GM12878 (cell line): ENCODE data around the gene MBOAT1. TPM values are rescaled to one million over a fixed set of nuclear protein-coding genes. Genes with fewer than 3 reads are reported as not detected.

Source experiments
- ATAC-seq: fragments of 200-7000 bp; cut with Tn5 transposase; 3 replicates; pipeline ENCODE4 v1.9.1; 2020; ENCODE audit warnings: mild to moderate bottlenecking, moderate library complexity
- BruUV-seq: library from RNA; stranded (reverse); fragments of 400-500 nt; replicated peaks from 2 replicates; lab custom pipeline; 2021; lab: Mats Ljungman, UMichigan
- CTCF ChIA-PET: fragments of 300-600 bp; sonication (Branson Sonifier 250); formaldehyde crosslinking; extraction: SDS; loops from one replicate; lab custom pipeline; 2021; ENCODE audit warnings: inconsistent platforms; lab: Yijun Ruan, JAX
- POLR2A ChIA-PET: fragments of 350-600 bp; formaldehyde crosslinking; extraction: SDS; loops from one replicate; lab custom pipeline; 2021; ENCODE audit warnings: inconsistent platforms; lab: Charles Lee
- RAD21 ChIA-PET: fragments of 300-600 bp; sonication (Branson Sonifier 250); formaldehyde crosslinking; loops from one replicate; lab custom pipeline; 2023; ENCODE audit warnings: antibody characterized with exemption; ENCODE audit not compliant: unreplicated experiment; lab: Charles Lee
- SMC1A ChIA-PET: fragments of 300-600 bp; sonication (Branson Sonifier 250); formaldehyde crosslinking; loops from one replicate; lab custom pipeline; 2023; ENCODE audit not compliant: unreplicated experiment, uncharacterized antibody; lab: Charles Lee
- DNase-seq: peaks from one replicate; pipeline ENCODE4 v3.0.0-alpha.2; 2011; ENCODE audit warnings: low read depth, low spot score
- FAIRE-seq: peaks from 3 replicates; lab custom pipeline; 2011; peaks lifted over from hg19 to GRCh38; lab: Jason Lieb, UNC
- H2AFZ ChIP-seq: 2 replicates; pipeline ENCODE4 v1.6.0; 2011; ENCODE audit warnings: low read depth, low read length, control low read depth; ENCODE audit not compliant: control insufficient read depth
- H3K27ac ChIP-seq: 2 replicates; pipeline ENCODE4 v1.5.1; 2011; ENCODE audit warnings: control low read depth; ENCODE audit not compliant: control insufficient read depth, insufficient read depth
- H3K27me3 ChIP-seq, 2 experiments: replicated peaks in 1 of 2; 2 replicates each; pipeline versions ENCODE4 v1.6.0 to v1.6.1; 2011; ENCODE audit warnings: low read length in 1 of 2; ENCODE audit not compliant: control insufficient read depth in 2 of 2, insufficient read depth in 2 of 2
- H3K36me3 ChIP-seq, 2 experiments: 2 replicates each; pipeline ENCODE4 v1.5.1; 2011; ENCODE audit warnings: low read length in 1 of 2; ENCODE audit not compliant: control insufficient read depth in 2 of 2, insufficient read depth in 2 of 2
- H3K4me1 ChIP-seq: 2 replicates; pipeline ENCODE4 v1.6.1; 2011; ENCODE audit warnings: mild to moderate bottlenecking, low read length, moderate library complexity, mixed read lengths; ENCODE audit not compliant: control insufficient read depth, insufficient read depth
- H3K4me2 ChIP-seq: 2 replicates; pipeline ENCODE4 v1.6.0; 2011; ENCODE audit warnings: control low read depth; ENCODE audit not compliant: control insufficient read depth, insufficient read depth
- H3K4me3 ChIP-seq: fragments of 200-600 bp; sonication (generic); 2 replicates; pipeline ENCODE4 v1.5.1; 2016
- H3K79me2 ChIP-seq: 2 replicates; pipeline ENCODE4 v1.6.0; 2011; ENCODE audit warnings: low read length; ENCODE audit not compliant: control insufficient read depth, insufficient read depth
- H3K9ac ChIP-seq: 2 replicates; pipeline ENCODE4 v1.8.0; 2011; ENCODE audit warnings: low read length, control low read depth, mixed read lengths; ENCODE audit not compliant: control insufficient read depth, insufficient read depth
- H3K9me3 ChIP-seq: replicated peaks from 3 replicates; pipeline ENCODE4 v1.5.1; 2011; ENCODE audit warnings: mild to moderate bottlenecking, low read length; ENCODE audit not compliant: control insufficient read depth, insufficient read depth
- H4K20me1 ChIP-seq: 2 replicates; pipeline ENCODE4 v1.6.0; 2011; ENCODE audit not compliant: control insufficient read depth, insufficient read depth
- CBX5 ChIP-seq: sonication (generic); IDR thresholded peaks from 2 replicates; pipeline ENCODE4 v1.6.1; 2016; ENCODE audit warnings: low read depth, moderate library complexity, mild to moderate bottlenecking, inconsistent platforms
- ESRRA ChIP-seq: IDR thresholded peaks from 2 replicates; pipeline ENCODE4 v1.6.1; 2012; ENCODE audit warnings: mild to moderate bottlenecking, low read length, improper control_type of control experiment
- HDGF ChIP-seq: fragments of 450-650 bp; IDR thresholded peaks from 2 replicates; pipeline ENCODE4 v1.6.1; 2016; ENCODE audit warnings: antibody characterized with exemption
- NFXL1 ChIP-seq: fragments of 450-650 bp; IDR thresholded peaks from 2 replicates; pipeline ENCODE4 v1.6.1; 2017; ENCODE audit warnings: antibody characterized with exemption, mild to moderate bottlenecking, borderline replicate concordance
- RAD21 ChIP-seq: IDR thresholded peaks from 2 replicates; pipeline ENCODE4 v1.6.1; 2011; ENCODE audit warnings: mild to moderate bottlenecking, low read depth, low read length, moderate library complexity; ENCODE audit not compliant: insufficient read depth
- SIN3A ChIP-seq: IDR thresholded peaks from 2 replicates; pipeline ENCODE4 v1.6.1; 2012; ENCODE audit warnings: low read depth, low read length, improper control_type of control experiment
- YBX1 ChIP-seq: fragments of 450-650 bp; IDR thresholded peaks from 2 replicates; pipeline ENCODE4 v1.6.1; 2016; ENCODE audit warnings: antibody characterized with exemption
- ZNF274 ChIP-seq: IDR thresholded peaks from one replicate; pipeline ENCODE4 v1.8.0; 2011; ENCODE audit not compliant: insufficient read length, insufficient read depth
- ZNF384 ChIP-seq: IDR thresholded peaks from 2 replicates; pipeline ENCODE4 v1.6.1; 2012; ENCODE audit warnings: low read depth, mild to moderate bottlenecking, low read length, improper control_type of control experiment, borderline replicate concordance
- ZZZ3 ChIP-seq: IDR thresholded peaks from 2 replicates; pipeline ENCODE4 v1.6.1; 2011; ENCODE audit warnings: low read depth; ENCODE audit not compliant: control insufficient read depth, insufficient read length
- WGBS: methylation state at CpG from one replicate; pipeline ENCODE4 v1.1.6; 2016; ENCODE audit warnings: low lambda C conversion rate; ENCODE audit not compliant: insufficient replicate concordance, insufficient coverage; ENCODE audit errors: missing lambda C conversion rate; 5-methylcytosine and 5-hydroxymethylcytosine counted together
- in situ Hi-C: fragments of 300-500 bp; cut with MboI; formaldehyde crosslinking; loops from 9 replicates; pipeline ENCODE4 v1.14.3; 2018; ENCODE audit warnings: mixed read lengths
- intact Hi-C: fragments of 100-400 bp; cut with micrococcal nuclease; formaldehyde crosslinking; loops from one replicate; pipeline ENCODE4 v1.14.2; 2022; ENCODE audit not compliant: unreplicated experiment
- polyA plus RNA-seq, 11 experiments: library from polyadenylated mRNA; depleted of rRNA in 4 of 11; unstranded in 6 of 11; stranded (reverse) in 5 of 11; fragments of >200 nt; fragmentation: Nextera tagmentation in 4 of 11; fragmentation: Illumina TruSeq in 1 of 11; extraction: Ambion mirVana in 4 of 11; extraction: Trizol in 1 of 11; gene quantifications; 1 replicate in 1 of 11; 2 replicates in 10 of 11; pipeline versions ENCODE4 v1.2.1 to v1.2.3, GENCODE V29; 2011 to 2016; ENCODE audit warnings: inconsistent platforms in 2 of 11, missing spikeins in 2 of 11, low read depth in 1 of 11
- total RNA-seq, 4 experiments: library from RNA; depleted of rRNA in 3 of 4; stranded (reverse); fragments of >200 nt in 3 of 4; fragmentation: Illumina TruSeq in 1 of 4; extraction: Trizol in 1 of 4; gene quantifications; 2 replicates each; pipeline versions ENCODE4 v1.2.1 to v1.2.3, GENCODE V29; 2013 to 2021
- TF ChIP-seq, protein P1 (sequence below): IDR thresholded peaks from 2 replicates; pipeline ENCODE4 v1.6.1; 2012; ENCODE audit warnings: low read depth, low read length, improper control_type of control experiment
- TF ChIP-seq, protein P2 (sequence below): fragments of 450-650 bp; IDR thresholded peaks from 2 replicates; pipeline ENCODE4 v1.6.1; 2017; ENCODE audit warnings: antibody characterized with exemption, mild to moderate bottlenecking, moderate library complexity
- TF ChIP-seq, protein P3 (sequence below): fragments of 450-650 bp; IDR thresholded peaks from 2 replicates; pipeline ENCODE4 v1.6.1; 2018; ENCODE audit warnings: mild to moderate bottlenecking, low read depth, moderate library complexity; ENCODE audit not compliant: partially characterized antibody

Gene MBOAT1
- total and polyA plus RNA-seq, 10 of the 15 experiments (the other 5 are each of a cell fraction or from before 2014, with no cell fraction given), result 0.39 to 21.0 (median 11.6) TPM

DNA sequence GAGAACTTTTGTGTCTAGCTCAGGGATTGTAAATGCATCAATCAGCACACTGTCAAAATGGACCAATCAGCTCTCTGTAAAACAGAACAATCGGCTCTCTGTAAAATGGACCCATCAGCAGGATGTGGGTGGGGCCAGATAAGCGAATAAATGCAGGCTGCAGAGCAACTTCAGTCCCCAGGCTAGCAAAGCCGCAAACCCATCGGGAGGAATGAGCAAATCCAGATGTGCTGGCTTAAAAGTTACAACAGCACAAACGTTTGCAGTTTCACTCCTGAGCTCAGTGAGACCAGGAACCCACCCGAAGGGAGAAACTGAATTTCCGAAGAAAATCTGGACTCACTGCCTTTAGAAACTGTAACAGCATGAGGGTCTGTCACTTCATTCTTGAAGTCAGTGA is 21.9 kb upstream of the MBOAT1 start (continued):
- TF ChIP-seq YBX1 (no peak), ZNF384 (no peak)
- TF ChIP-seq, protein P1, sequence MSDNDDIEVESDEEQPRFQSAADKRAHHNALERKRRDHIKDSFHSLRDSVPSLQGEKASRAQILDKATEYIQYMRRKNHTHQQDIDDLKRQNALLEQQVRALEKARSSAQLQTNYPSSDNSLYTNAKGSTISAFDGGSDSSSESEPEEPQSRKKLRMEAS, result no peak
- TF ChIP-seq, protein P2, sequence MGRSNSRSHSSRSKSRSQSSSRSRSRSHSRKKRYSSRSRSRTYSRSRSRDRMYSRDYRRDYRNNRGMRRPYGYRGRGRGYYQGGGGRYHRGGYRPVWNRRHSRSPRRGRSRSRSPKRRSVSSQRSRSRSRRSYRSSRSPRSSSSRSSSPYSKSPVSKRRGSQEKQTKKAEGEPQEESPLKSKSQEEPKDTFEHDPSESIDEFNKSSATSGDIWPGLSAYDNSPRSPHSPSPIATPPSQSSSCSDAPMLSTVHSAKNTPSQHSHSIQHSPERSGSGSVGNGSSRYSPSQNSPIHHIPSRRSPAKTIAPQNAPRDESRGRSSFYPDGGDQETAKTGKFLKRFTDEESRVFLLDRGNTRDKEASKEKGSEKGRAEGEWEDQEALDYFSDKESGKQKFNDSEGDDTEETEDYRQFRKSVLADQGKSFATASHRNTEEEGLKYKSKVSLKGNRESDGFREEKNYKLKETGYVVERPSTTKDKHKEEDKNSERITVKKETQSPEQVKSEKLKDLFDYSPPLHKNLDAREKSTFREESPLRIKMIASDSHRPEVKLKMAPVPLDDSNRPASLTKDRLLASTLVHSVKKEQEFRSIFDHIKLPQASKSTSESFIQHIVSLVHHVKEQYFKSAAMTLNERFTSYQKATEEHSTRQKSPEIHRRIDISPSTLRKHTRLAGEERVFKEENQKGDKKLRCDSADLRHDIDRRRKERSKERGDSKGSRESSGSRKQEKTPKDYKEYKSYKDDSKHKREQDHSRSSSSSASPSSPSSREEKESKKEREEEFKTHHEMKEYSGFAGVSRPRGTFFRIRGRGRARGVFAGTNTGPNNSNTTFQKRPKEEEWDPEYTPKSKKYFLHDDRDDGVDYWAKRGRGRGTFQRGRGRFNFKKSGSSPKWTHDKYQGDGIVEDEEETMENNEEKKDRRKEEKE, result no peak

DNA sequence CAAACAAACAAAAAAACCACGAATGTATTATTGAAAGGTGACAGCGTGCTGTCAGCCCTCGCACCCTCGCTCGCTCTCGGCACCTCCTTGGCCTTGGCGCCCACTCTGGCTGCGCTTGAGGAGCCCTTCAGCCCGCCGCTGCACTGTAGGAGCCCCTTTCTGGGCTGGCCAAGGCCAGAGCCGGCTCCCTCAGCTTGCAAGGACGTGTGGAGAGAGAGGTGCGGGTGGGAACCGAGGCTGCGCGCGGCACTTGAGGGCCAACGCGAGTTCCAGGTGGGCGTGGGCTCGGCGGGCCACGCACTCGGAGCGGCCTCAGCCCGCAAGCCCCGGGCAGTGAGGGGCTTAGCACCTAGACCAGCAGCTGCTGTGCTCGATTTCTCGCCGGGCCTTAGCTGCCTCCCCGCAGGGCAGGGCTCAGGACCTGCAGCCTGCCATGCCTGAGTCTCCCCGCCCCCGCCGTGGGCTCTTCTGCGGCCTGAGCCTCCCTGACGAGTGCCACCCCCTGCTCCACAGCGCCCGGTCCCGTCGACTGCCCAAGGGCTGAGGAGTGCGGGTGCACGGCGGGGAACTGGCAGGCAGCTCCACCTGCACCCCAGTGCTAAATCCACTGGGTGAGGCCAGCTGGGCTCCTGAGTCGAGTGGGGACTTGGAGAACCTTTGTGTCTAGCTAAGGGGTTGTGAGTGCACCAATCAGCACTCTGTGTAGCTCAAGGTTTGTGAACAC is 20.9 kb upstream of the MBOAT1 start:
- ChIA-PET SMC1A (no interaction called here), POLR2A (no interaction called here), CTCF (no interaction called here), RAD21 (no interaction called here)
- TF ChIP-seq CBX5, result no peak
- TF ChIP-seq RAD21, result no peak
- no peak for TF ChIP-seq HDGF
- TF ChIP-seq NFXL1, result no peak
- TF ChIP-seq ZNF274, result no peak
- no peak for TF ChIP-seq ESRRA
- TF ChIP-seq, protein P3, sequence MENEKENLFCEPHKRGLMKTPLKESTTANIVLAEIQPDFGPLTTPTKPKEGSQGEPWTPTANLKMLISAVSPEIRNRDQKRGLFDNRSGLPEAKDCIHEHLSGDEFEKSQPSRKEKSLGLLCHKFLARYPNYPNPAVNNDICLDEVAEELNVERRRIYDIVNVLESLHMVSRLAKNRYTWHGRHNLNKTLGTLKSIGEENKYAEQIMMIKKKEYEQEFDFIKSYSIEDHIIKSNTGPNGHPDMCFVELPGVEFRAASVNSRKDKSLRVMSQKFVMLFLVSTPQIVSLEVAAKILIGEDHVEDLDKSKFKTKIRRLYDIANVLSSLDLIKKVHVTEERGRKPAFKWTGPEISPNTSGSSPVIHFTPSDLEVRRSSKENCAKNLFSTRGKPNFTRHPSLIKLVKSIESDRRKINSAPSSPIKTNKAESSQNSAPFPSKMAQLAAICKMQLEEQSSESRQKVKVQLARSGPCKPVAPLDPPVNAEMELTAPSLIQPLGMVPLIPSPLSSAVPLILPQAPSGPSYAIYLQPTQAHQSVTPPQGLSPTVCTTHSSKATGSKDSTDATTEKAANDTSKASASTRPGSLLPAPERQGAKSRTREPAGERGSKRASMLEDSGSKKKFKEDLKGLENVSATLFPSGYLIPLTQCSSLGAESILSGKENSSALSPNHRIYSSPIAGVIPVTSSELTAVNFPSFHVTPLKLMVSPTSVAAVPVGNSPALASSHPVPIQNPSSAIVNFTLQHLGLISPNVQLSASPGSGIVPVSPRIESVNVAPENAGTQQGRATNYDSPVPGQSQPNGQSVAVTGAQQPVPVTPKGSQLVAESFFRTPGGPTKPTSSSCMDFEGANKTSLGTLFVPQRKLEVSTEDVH, result no peak
- no peak for TF ChIP-seq SIN3A
- TF ChIP-seq ZZZ3, result no peak
- Histone ChIP-seq H3K79me2 (no peaks in the 10 kb centered on the region), H3K9ac (no peak overlapping the region), H2AFZ (no peak overlapping the region), H4K20me1 (no peaks in the 10 kb centered on the region), H3K4me1 (no peaks in the 10 kb centered on the region), H3K36me3 (no peaks in the 10 kb centered on the region), H3K27me3 (no peaks in the 10 kb centered on the region), H3K27ac (no peak overlapping the region), H3K4me3 (no peak overlapping the region), H3K4me2 (no peak overlapping the region), H3K9me3 (no peaks in the 10 kb centered on the region)
- 84% methylated on average over 39 of the region's 44 CpGs for WGBS
- no TSS peak for BruUV-seq
- ATAC-seq (no peak), DNase-seq (no peak), FAIRE-seq (no peak)
- in situ Hi-C loops (no loop called here), intact Hi-C loops (no loop called here)
